GM19452 (cell line): ENCODE measurements around the gene NKX2-4.

Source experiments
- ATAC-seq: cut with Tn5 transposase; IDR thresholded peaks from one replicate; pipeline ENCODE4 v1.9.1; 2021; ENCODE audit not compliant: unreplicated experiment

The NKX2-4 gene

GRCh38 chr20:21364413-21364812 lies 32.9 kb downstream of the NKX2-4 start:
- no peak for ATAC-seq

GRCh38 chr20:21361266-21361665 lies 36.1 kb downstream of the NKX2-4 start:
- no peak for ATAC-seq

GRCh38 chr20:21360705-21361104 lies 36.6 kb downstream of the NKX2-4 start:
- no peak for ATAC-seq

GRCh38 chr20:21358737-21359136 lies 38.6 kb downstream of the NKX2-4 start:
- no peak for ATAC-seq

- ATAC-seq = no peak
These were observed 39.5 kb downstream of the NKX2-4 start for GRCh38 chr20:21357844-21358243.

- no peak for ATAC-seq
These were observed 40.9 kb downstream of the NKX2-4 start for GRCh38 chr20:21356386-21356785.

GRCh38 chr20:21355981-21356380 lies 41.3 kb downstream of the NKX2-4 start:
- ATAC-seq = no peak

- no peak for ATAC-seq
These were observed 44.1 kb downstream of the NKX2-4 start for GRCh38 chr20:21353236-21353635.

- ATAC-seq = no peak
These were observed 44.6 kb downstream of the NKX2-4 start for GRCh38 chr20:21352703-21353102.
